NCI-H1694 treated with DMSO at 0.1 percent for 48 hours (cell line): ENCODE data around the gene ICAM5.
A peak's percentile ranks its signal among the peaks of the same experiment; 100 is the strongest.
"Not testable (repeated sequence)": the region's sequence is repeated elsewhere in the genome, so short reads cannot be mapped to it uniquely, and the experiment has no call there.

Experiments used
- DNase-seq: peaks from one replicate; lab custom pipeline; 2025; lab: John Stamatoyannopoulos, UW

The ICAM5 gene

DNA sequence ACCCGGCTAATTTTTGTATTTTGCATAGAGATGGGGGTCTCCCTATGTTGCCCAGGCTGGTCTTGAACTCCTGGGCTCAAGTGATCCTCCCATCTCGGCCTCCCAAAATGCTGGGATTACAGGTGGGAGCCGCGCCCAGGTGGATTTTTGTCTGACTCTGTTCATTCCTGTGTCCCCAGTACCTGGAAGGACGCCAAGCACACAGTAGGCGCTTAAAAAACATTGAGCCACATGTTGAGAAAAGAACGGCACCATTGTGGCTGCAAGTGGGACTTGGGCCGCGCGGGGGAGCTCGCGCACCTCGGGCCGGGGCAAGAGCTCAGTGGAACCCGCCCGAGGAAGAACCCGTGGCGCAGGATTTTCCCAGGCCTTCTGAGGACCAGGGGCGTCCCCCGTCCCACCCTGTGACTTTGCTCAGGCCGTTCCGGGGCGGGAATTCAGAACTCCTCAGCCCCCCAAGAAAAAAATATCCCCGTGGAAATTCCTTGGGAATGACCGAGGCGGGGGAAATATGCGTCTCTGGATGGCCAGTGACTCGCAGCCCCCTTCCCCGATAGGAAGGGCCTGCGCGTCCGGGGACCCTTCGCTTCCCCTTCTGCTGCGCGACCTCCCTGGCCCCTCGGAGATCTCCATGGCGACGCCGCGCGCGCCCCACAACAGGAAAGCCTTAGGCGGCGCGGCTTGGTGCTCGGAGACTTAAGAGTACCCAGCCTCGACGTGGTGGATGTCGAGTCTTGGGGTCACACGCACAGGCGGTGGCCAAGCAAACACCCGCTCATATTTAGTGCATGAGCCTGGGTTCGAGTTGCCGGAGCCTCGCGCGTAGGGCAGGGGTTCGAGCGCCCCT is 20.2 kb upstream of the ICAM5 start:
- peak; percentile 40 for DNase-seq

DNA sequence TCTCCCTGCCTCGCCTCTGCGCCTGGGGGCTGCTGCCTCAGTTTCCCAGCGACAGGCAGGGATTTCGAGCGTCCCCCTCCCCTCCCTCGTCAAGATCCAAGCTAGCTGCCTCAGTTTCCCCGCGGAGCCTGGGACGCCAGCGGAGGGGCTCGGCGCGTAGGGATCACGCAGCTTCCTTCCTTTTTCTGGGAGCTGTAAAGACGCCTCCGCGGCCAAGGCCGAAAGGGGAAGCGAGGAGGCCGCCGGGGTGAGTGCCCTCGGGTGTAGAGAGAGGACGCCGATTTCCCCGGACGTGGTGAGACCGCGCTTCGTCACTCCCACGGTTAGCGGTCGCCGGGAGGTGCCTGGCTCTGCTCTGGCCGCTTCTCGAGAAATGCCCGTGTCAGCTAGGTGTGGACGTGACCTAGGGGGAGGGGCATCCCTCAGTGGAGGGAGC is 19.6 kb upstream of the ICAM5 start:
- DNase-seq: no peak

DNA sequence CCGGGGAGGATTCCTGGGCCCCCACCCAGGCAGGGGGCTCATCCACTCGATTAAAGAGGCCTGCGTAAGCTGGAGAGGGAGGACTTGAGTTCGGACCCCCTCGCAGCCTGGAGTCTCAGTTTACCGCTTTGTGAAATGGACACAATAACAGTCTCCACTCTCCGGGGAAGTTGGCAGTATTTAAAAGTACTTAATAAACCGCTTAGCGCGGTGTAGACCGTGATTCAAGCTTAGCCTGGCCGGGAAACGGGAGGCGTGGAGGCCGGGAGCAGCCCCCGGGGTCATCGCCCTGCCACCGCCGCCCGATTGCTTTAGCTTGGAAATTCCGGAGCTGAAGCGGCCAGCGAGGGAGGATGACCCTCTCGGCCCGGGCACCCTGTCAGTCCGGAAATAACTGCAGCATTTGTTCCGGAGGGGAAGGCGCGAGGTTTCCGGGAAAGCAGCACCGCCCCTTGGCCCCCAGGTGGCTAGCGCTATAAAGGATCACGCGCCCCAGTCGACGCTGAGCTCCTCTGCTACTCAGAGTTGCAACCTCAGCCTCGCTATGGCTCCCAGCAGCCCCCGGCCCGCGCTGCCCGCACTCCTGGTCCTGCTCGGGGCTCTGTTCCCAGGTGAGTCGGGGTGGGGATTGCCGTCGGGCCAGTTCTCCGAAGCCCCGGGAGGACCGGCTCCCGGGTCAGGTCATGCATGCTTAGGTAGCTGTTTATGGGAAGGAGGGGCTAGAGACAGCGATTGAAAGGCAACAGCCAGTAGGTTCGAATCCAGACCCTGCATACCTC is 18.9 kb upstream of the ICAM5 start, which contains the start of gene ICAM1:
Gene ICAM1, plus strand, starts transcription at position 505 of the 779 bp plus-strand sequence. Its CDS starts 40 bp downstream, at position 545.
- DNase-seq: no peak

DNA sequence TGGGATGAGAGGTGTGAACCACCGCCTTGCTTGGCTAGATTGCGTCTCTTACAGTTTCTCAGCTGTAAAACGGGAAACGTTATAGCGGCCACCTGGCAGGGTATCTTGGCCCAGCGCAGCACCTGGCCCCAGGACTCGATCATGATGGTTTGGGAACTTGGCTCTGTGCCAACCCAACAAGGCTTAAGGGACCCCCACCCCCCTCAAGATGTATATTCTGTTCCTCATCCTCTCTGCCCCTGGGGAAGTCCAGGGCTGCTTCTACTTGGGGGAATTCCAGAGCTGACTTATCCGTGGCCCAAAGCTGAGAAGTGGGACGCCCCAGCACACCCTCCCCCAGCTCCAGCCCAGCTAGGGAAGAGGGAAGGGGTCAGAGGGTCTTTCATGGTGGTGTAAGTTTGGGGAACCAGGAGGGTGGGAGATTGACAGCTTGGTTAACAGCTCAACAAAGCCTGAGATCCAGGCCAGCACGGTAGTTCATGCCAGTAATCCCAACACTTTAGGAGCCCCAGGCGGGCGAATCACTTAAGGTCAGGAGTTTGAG is 18.1 kb upstream of the ICAM5 start:
- no peak for DNase-seq

DNA sequence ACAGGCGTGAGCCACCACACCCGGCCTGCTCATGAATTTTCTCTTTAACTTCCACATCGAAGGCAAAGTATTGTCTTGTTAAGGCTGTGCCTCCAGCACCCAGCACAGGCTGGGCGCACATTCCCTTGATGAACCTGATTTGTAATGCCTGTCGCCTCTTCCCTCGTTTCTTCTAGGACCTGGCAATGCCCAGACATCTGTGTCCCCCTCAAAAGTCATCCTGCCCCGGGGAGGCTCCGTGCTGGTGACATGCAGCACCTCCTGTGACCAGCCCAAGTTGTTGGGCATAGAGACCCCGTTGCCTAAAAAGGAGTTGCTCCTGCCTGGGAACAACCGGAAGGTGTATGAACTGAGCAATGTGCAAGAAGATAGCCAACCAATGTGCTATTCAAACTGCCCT is 15.2 kb upstream of the ICAM5 start:
- DNase-seq: no peak

DNA sequence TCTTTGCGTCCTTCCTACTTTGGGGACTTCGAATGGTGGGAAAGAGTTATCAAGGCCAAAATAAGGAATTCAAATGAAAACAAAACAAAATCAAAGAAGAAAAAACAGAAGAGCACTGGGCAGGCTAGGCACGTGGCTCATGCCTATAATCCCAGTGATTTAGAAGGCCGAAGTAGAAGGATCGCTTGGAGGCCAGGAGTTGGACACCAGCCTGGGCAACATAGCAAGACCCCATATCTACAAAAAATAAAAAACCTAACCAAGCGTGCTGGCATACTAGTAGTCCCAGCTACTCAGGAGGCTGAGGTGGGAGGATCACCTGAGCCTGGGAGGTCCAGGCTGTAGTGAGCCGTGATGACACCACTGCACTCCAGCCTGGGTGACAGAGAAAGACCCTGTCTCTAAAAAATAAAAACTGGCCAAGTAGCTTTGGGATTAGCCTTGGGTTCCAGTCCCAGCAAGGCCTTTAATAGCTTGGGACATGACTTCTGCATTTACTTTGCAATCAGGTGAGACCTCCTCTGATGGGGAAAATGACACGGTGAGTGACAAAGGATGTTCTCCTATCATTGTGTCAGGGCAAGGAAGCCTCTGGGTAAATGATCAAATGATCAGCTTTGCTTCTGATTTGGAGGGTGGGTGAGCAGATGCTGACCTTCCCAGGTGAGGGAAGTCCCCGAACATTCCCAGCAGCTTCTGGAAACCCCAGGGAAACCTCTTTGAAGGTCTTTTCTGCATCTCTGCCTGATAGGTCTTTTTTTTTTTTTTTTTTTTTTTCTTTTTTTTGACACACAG is 11.8 kb upstream of the ICAM5 start:
- DNase-seq: no peak

DNA sequence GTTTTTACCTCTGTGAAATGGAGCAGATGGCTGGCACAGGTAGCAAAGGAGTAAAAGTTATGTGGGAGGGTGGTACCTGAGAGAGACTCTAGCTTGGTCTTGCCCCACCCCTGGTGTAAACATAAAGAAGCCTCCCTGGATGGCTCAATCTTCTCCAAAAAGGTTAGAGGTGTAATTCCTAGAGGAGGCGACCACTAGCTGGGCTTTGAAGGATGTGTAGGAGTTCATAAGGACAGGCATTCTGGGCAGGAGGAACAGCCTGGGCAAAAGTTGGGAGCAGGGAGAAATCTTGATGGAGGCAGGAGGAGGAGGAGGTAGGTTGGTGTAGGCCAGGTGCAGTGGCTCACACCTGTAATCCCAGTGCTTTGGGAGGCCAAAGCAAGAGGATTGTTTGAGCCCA is 10.8 kb upstream of the ICAM5 start:
- DNase-seq: no peak

DNA sequence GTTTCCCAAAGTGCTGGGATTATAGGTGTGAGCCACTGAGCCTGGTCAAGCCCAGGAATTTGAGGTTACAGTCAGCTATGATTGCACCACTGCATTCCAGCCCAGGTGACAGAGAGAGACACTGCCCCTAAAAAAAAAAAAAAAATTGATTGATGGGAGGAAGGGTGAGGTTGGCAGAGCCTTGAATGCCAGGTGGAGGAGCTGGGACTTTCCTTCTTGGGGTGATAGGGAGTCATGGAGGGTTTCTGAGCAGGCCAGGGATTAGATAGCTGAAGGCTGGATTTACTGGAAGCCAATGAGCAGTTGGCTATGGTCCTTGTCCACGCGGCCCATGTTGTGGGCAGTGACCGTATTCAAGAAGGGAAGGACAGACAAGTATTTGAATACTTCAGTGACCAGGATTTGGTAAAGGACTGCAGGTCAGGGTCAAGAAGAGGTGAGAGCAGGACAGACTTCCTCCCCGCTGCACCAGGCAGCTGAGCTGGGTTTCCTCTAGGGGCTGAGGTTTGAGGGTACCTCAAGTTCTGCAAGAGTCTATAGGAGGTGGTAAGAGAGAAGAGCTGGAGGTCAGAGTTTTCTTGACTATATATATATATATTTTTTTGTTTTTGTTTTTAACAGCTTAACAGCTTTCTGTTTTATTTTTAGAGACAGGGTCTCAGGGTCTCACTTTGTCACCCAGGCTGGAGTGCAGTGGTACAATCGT is 9.9 kb upstream of the ICAM5 start:
- no peak for DNase-seq

DNA sequence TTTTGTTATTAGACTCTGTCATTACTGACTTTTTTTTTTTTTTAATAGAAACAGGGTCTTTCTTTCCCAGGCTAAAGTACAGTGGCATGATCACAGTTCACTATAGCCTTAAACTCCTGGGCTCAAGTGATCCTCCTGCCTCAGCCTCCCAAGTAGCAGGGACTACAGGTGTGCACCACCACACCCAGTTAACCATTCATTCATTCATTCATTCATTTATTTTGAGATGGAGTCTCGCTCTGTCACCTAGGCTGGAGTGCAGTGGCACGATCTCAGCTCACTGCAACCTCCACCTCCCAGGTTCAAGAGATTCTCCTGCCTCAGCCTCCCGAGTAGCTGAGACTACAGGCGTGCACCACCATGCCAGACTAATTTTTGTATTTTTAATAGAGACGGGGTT is 7.7 kb upstream of the ICAM5 start:
- DNase-seq: not testable (repeated sequence)

DNA sequence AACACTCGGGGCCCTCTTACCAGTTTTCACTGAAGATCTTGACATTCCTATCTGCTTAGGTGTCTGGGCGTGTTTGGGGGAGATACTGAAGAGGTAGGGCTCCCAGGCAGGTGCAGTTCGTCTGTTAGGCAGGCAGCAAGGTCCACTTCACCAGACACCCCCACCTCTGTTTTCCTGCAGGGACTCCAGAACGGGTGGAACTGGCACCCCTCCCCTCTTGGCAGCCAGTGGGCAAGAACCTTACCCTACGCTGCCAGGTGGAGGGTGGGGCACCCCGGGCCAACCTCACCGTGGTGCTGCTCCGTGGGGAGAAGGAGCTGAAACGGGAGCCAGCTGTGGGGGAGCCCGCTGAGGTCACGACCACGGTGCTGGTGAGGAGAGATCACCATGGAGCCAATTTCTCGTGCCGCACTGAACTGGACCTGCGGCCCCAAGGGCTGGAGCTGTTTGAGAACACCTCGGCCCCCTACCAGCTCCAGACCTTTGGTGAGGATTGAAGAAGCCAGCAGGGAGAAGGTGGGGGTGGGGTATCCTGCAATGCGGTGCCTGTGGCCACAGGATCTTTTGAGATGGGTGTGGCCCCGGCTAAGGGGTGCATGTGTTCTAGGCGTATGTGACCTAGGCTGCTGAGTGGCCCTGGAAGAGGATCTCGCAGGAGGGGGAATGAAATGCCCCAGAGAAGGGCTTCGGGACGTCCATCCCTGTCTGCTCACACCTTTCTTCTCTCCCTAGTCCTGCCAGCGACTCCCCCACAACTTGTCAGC is 6.3 kb upstream of the ICAM5 start:
- no peak for DNase-seq

DNA sequence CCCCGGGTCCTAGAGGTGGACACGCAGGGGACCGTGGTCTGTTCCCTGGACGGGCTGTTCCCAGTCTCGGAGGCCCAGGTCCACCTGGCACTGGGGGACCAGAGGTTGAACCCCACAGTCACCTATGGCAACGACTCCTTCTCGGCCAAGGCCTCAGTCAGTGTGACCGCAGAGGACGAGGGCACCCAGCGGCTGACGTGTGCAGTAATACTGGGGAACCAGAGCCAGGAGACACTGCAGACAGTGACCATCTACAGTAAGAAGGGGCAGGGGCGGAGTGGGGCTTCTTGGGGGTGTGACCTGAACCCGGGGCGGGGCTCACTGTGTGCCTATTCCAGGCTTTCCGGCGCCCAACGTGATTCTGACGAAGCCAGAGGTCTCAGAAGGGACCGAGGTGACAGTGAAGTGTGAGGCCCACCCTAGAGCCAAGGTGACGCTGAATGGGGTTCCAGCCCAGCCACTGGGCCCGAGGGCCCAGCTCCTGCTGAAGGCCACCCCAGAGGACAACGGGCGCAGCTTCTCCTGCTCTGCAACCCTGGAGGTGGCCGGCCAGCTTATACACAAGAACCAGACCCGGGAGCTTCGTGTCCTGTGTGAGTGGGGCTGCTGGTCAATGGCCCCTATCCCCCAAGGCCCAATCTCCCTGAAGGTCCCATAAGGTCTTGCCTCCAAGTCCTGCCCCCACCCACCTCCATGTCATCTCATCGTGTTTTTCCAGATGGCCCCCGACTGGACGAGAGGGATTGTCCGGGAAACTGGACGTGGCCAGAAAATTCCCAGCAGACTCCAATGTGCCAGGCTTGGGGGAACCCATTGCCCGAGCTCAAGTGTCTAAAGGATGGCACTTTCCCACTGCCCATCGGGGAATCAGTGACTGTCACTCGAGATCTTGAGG is 5.4 kb upstream of the ICAM5 start:
- DNase-seq: no peak

DNA sequence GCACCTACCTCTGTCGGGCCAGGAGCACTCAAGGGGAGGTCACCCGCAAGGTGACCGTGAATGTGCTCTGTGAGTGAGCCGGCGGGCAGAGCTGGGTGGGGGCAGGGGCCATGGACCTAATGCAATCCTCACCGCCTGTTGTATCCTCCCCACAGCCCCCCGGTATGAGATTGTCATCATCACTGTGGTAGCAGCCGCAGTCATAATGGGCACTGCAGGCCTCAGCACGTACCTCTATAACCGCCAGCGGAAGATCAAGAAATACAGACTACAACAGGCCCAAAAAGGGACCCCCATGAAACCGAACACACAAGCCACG is 4.8 kb upstream of the ICAM5 start:
- no peak for DNase-seq

DNA sequence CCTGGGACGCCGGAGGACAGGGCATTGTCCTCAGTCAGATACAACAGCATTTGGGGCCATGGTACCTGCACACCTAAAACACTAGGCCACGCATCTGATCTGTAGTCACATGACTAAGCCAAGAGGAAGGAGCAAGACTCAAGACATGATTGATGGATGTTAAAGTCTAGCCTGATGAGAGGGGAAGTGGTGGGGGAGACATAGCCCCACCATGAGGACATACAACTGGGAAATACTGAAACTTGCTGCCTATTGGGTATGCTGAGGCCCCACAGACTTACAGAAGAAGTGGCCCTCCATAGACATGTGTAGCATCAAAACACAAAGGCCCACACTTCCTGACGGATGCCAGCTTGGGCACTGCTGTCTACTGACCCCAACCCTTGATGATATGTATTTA is 4.4 kb upstream of the ICAM5 start:
- DNase-seq: no peak

DNA sequence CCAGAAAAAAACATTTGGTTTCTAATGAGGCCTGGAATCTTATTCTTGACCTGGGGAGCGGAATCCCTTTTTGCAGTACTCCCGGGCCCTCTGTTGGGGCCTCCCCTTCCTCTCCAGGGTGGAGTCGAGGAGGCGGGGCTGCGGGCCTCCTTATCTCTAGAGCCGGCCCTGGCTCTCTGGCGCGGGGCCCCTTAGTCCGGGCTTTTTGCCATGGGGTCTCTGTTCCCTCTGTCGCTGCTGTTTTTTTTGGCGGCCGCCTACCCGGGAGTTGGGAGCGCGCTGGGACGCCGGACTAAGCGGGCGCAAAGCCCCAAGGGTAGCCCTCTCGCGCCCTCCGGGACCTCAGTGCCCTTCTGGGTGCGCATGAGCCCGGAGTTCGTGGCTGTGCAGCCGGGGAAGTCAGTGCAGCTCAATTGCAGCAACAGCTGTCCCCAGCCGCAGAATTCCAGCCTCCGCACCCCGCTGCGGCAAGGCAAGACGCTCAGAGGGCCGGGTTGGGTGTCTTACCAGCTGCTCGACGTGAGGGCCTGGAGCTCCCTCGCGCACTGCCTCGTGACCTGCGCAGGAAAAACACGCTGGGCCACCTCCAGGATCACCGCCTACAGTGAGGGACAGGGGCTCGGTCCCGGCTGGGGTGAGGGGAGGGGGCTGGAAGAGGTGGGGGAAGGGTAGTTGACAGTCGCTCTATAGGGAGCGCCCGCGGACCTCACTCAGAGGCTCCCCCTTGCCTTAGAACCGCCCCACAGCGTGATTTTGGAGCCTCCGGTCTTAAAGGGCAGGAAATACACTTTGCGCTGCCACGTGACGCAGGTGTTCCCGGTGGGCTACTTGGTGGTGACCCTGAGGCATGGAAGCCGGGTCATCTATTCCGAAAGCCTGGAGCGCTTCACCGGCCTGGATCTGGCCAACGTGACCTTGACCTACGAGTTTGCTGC is 2.7 kb upstream of the ICAM5 start, which contains the start of gene ICAM4:
Gene ICAM4, plus strand, starts transcription at position 153 of the 935 bp plus-strand sequence. Its CDS starts 58 bp downstream, at position 211.
- DNase-seq: peak; percentile 4

DNA sequence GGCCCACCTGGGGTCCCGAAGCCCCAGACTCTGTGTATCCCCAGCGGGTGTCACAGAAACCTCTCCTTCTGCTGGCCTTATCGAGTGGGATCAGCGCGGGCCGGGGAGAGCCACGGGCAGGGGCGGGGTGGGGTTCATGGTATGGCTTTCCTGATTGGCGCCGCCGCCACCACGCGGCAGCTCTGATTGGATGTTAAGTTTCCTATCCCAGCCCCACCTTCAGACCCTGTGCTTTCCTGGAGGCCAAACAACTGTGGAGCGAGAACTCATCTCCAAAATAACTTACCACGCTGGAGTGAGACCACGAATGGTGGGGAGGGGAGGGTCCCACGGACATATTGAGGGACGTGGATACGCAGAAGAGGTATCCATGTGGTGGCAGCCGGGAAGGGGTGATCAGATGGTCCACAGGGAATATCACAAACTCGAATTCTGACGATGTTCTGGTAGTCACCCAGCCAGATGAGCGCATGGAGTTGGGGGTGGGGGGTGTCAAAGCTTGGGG is 1.0 kb upstream of the ICAM5 start:
- DNase-seq: no peak

DNA sequence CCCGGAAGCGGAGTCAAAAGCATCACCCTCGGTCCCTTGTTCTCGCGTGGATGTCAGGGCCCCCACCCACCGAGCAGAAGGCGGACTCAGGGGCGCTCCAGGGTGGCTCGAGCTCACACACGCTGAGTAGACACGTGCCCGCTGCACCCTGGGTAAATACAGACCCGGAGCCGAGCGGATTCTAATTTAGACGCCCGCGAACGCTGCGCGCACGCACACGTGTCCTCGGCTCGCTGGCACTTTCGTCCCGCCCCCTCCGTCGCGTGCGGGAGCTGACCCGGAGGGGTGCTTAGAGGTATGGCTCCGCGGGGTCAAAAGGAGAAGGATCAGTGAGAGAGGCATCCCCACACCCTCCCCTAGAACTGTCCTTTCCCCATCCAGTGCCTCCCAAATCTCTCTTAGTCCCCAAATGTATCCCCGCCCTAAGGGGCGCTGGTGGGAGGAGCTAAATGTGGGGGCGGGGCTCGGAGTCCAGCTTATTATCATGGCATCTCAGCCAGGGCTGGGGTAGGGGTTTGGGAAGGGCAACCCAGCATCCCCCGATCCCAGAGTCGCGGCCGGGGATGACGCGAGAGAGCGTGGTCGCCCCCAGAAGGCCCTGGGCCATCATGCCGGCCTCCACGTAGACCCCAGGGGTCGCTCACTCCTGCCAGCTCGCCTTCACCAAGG is 451 bp upstream of the ICAM5 start:
- peak; percentile 29 for DNase-seq

DNA sequence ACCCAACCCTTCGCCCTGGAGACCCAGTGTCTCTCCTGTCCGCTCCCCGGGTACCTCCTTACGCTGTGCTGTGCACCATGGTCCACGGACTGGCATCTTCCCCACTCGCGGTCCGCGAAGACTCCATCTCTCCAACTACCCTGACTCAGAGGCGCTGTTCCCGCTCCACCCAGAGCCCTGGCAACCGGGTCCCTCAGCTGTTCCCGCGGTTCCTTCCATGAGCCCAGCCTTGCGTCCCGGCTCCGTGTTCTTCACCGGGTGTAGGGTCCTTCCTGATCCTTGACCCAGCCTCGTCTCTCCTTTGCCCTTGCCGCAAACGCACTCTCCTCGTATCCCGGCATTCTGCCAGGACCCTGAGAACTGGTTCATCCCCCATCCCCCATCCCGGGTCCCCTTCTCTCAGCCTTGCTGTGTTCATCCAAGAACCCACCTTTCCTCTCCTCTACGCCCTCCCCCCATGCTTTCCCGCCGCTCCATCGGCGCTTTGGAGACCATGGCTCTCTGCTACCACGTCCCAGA is 664 bp downstream of the ICAM5 start:
- DNase-seq: no peak
